HCT116 (cell line): ENCODE measurements around the gene BMPER. TPM values are rescaled to one million over a fixed set of nuclear protein-coding genes. Genes with fewer than 3 reads are reported as not detected.

Experiments used
- ATAC-seq: fragments of 200-7000 bp; cut with Tn5 transposase; 2 replicates; pipeline ENCODE4 v1.9.1; 2020; ENCODE audit warnings: mild to moderate bottlenecking, moderate library complexity
- BruUV-seq: library from RNA; stranded (reverse); fragments of 400-500 nt; replicated peaks from 2 replicates; lab custom pipeline; 2021; lab: Mats Ljungman, UMichigan
- CTCF ChIA-PET: fragments of 300-600 bp; sonication (Branson Sonifier 250); formaldehyde crosslinking; loops from one replicate; lab custom pipeline; 2021; ENCODE audit warnings: antibody characterized with exemption; lab: Charles Lee
- POLR2A ChIA-PET: fragments of 300-600, 350-600 bp; sonication (Branson Sonifier 250); formaldehyde crosslinking; loops from one replicate; lab custom pipeline; 2021; ENCODE audit warnings: antibody characterized with exemption; lab: Charles Lee
- RAD21 ChIA-PET, 2 experiments: fragments of 300-600 bp; sonication (Branson Sonifier 250); formaldehyde crosslinking; loops; one replicate each; lab custom pipeline; 2023; ENCODE audit warnings: low total read pairs in 2 of 2; ENCODE audit not compliant: uncharacterized antibody in 2 of 2, unreplicated experiment in 2 of 2, low non-redundant PET in 1 of 2; lab: Charles Lee
- DNase-seq: peaks from one replicate; pipeline ENCODE4 v3.0.0-alpha.2; 2010; ENCODE audit warnings: low read depth, low spot score
- H2AFZ ChIP-seq: fragments of 200-600 bp; shearing (Covaris generic), sonication (generic); 2 replicates; pipeline ENCODE4 v1.6.1; 2017; ENCODE audit warnings: low read depth, mixed run types, mixed read lengths, antibody characterized with exemption, low read length; ENCODE audit not compliant: poor library complexity, severe bottlenecking
- H3K27ac ChIP-seq: 2 replicates; pipeline ENCODE4 v1.5.1; 2012; ENCODE audit warnings: low read depth, low read length
- H3K27me3 ChIP-seq: fragments of 200-600 bp; sonication (generic); 2 replicates; pipeline ENCODE4 v1.6.1; 2016; ENCODE audit warnings: mixed run types, low read length, mixed read lengths; ENCODE audit not compliant: insufficient read depth
- H3K36me3 ChIP-seq, 2 experiments: fragments of 200-500 bp in 1 of 2; fragments of 200-600 bp in 1 of 2; sonication (Bioruptor generic) in 1 of 2; sonication (generic) in 1 of 2; 2 replicates each; pipeline versions ENCODE4 v1.5.1 to v1.6.1; 2014 to 2016; ENCODE audit warnings: low read length in 2 of 2, inconsistent platforms in 1 of 2, mixed read lengths in 1 of 2, mixed run types in 1 of 2; ENCODE audit not compliant: insufficient read depth in 2 of 2, control insufficient read depth in 1 of 2
- H3K4me1 ChIP-seq, 2 experiments: fragments of 200-600 bp in 1 of 2; sonication (generic) in 1 of 2; 2 replicates each; pipeline versions ENCODE4 v1.5.1 to v1.6.1; 2012 to 2017; ENCODE audit warnings: low read length in 2 of 2, inconsistent platforms in 1 of 2, mild to moderate bottlenecking in 1 of 2, mixed read lengths in 1 of 2, mixed run types in 1 of 2, moderate library complexity in 1 of 2; ENCODE audit not compliant: insufficient read depth in 2 of 2, control insufficient read depth in 1 of 2
- H3K4me2 ChIP-seq: fragments of 200-600 bp; sonication (generic); 2 replicates; pipeline ENCODE4 v1.6.1; 2017; ENCODE audit warnings: mixed run types, low read length, mixed read lengths
- H3K4me3 ChIP-seq, 2 experiments: fragments of 200-600 bp in 1 of 2; sonication (generic) in 1 of 2; replicated peaks in 1 of 2; 2 replicates each; pipeline ENCODE4 v1.5.1; 2011 to 2016; ENCODE audit warnings: low read length in 2 of 2, control low read depth in 1 of 2, low read depth in 1 of 2, mild to moderate bottlenecking in 1 of 2, mixed read lengths in 1 of 2, mixed run types in 1 of 2
- H3K79me2 ChIP-seq: fragments of 200-600 bp; sonication (generic); 2 replicates; pipeline ENCODE4 v1.6.1; 2017; ENCODE audit warnings: mild to moderate bottlenecking, mixed run types, low read length, moderate library complexity, mixed read lengths; ENCODE audit not compliant: insufficient read depth
- H3K9ac ChIP-seq: fragments of 200-600 bp; sonication (generic); 2 replicates; pipeline ENCODE4 v1.6.1; 2016; ENCODE audit warnings: low read length, mixed read lengths
- H3K9me2 ChIP-seq: fragments of 200-600 bp; sonication (generic), shearing (Covaris generic); 2 replicates; pipeline ENCODE4 v1.6.1; 2017; ENCODE audit warnings: mixed run types, mild to moderate bottlenecking, moderate library complexity; ENCODE audit not compliant: insufficient read depth
- H3K9me3 ChIP-seq, 2 experiments: fragments of 200-500 bp in 1 of 2; fragments of 200-600 bp in 1 of 2; sonication (Bioruptor generic) in 1 of 2; sonication (generic) in 1 of 2; 2 replicates each; pipeline ENCODE4 v1.6.1; 2014 to 2017; ENCODE audit warnings: low read length in 2 of 2, mixed read lengths in 2 of 2, inconsistent platforms in 1 of 2, low read depth in 1 of 2, mild to moderate bottlenecking in 1 of 2, mixed run types in 1 of 2, moderate library complexity in 1 of 2; ENCODE audit not compliant: control insufficient read depth in 1 of 2, insufficient read depth in 1 of 2
- H4K20me1 ChIP-seq: fragments of 200-600 bp; sonication (generic), shearing (Covaris generic); 2 replicates; pipeline ENCODE4 v1.6.1; 2017; ENCODE audit warnings: mixed run types, mild to moderate bottlenecking, moderate library complexity; ENCODE audit not compliant: insufficient read depth
- EGR1 ChIP-seq: IDR thresholded peaks from 2 replicates; pipeline ENCODE4 v1.6.1; 2012; ENCODE audit warnings: low read depth
- EZH2 ChIP-seq: fragments of 200-600 bp; sonication (generic); IDR thresholded peaks from 2 replicates; pipeline ENCODE4 v1.6.1; 2017; ENCODE audit warnings: antibody characterized with exemption, mixed run types
- EZH2phosphoT487 ChIP-seq: fragments of 200-600 bp; IDR thresholded peaks from 2 replicates; pipeline ENCODE4 v1.6.1; 2018; ENCODE audit warnings: antibody characterized with exemption, borderline replicate concordance
- FOSL1 ChIP-seq: IDR thresholded peaks from 2 replicates; pipeline ENCODE4 v1.6.1; 2012; ENCODE audit warnings: low read depth
- JUND ChIP-seq: IDR thresholded peaks from 2 replicates; pipeline ENCODE4 v1.6.1; 2012
- POLR2A ChIP-seq: IDR thresholded peaks from 2 replicates; pipeline ENCODE4 v1.7.0; 2011; ENCODE audit warnings: borderline replicate concordance; ENCODE audit not compliant: insufficient read depth, insufficient read length; ENCODE audit errors: extremely low read depth
- POLR2AphosphoS5 ChIP-seq: IDR thresholded peaks from 2 replicates; pipeline ENCODE4 v1.6.1; 2011; ENCODE audit warnings: mild to moderate bottlenecking, low read depth, low read length, moderate library complexity
- RAD21 ChIP-seq: IDR thresholded peaks from 2 replicates; pipeline ENCODE4 v1.6.1; 2012; ENCODE audit warnings: low read depth, mild to moderate bottlenecking
- SIN3A ChIP-seq: IDR thresholded peaks from 2 replicates; pipeline ENCODE4 v1.6.1; 2012; ENCODE audit warnings: low read depth
- SP1 ChIP-seq: IDR thresholded peaks from 2 replicates; pipeline ENCODE4 v1.6.1; 2012; ENCODE audit warnings: low read depth
- SRF ChIP-seq: IDR thresholded peaks from 2 replicates; pipeline ENCODE4 v1.6.1; 2012; ENCODE audit warnings: low read depth
- YY1 ChIP-seq: IDR thresholded peaks from 2 replicates; pipeline ENCODE4 v1.6.1; 2011; ENCODE audit warnings: low read length, low read depth, moderate library complexity, mild to moderate bottlenecking; ENCODE audit not compliant: insufficient replicate concordance; ENCODE audit errors: extremely low read depth
- ZFX ChIP-seq: fragments of 450-650 bp; IDR thresholded peaks from 2 replicates; pipeline ENCODE4 v1.6.1; 2017
- ZNF274 ChIP-seq: fragments of 200-500 bp; sonication (Bioruptor generic); IDR thresholded peaks from 2 replicates; pipeline ENCODE4 v1.6.1; 2014; ENCODE audit warnings: mild to moderate bottlenecking, low read depth, low read length, inconsistent platforms
- intact Hi-C: fragments of 100-400 bp; cut with micrococcal nuclease; formaldehyde crosslinking; loops from 2 replicates; pipeline ENCODE4 v1.10.0; 2022
- total RNA-seq: library from RNA; stranded (reverse); gene quantifications from one replicate; pipeline ENCODE4 v1.2.1, GENCODE V29; 2021; ENCODE audit not compliant: unreplicated experiment
- TF ChIP-seq, protein P1 (sequence below): IDR thresholded peaks from 2 replicates; pipeline ENCODE4 v1.6.1; 2012
- TF ChIP-seq, protein P2 (sequence below), 3 experiments: fragments of 200-600 bp in 1 of 3; sonication (generic) in 1 of 3; IDR thresholded peaks in 2 of 3; conservative IDR thresholded peaks in 1 of 3; 2 replicates each; pipeline ENCODE4 v1.5.1; 2012 to 2017; ENCODE audit warnings: low read depth in 2 of 3, low read length in 2 of 3, antibody characterized with exemption in 1 of 3, borderline replicate concordance in 1 of 3, control low read depth in 1 of 3, mild to moderate bottlenecking in 1 of 3, mixed read lengths in 1 of 3, mixed run types in 1 of 3, moderate library complexity in 1 of 3; ENCODE audit not compliant: insufficient read depth in 1 of 3
- TF ChIP-seq, protein P3 (sequence below): IDR thresholded peaks from 2 replicates; pipeline ENCODE4 v1.6.1; 2012
- TF ChIP-seq, protein P4 (sequence below): IDR thresholded peaks from 2 replicates; pipeline ENCODE4 v1.6.1; 2012; ENCODE audit warnings: low read depth
- TF ChIP-seq, protein P5 (sequence below): IDR thresholded peaks from 2 replicates; pipeline ENCODE4 v1.6.1; 2011; ENCODE audit warnings: mild to moderate bottlenecking, low read length, moderate library complexity; ENCODE audit not compliant: insufficient replicate concordance; ENCODE audit errors: extremely low read depth

Gene BMPER
- total RNA-seq, 1 experiment from 2014 or later: not detected

DNA sequence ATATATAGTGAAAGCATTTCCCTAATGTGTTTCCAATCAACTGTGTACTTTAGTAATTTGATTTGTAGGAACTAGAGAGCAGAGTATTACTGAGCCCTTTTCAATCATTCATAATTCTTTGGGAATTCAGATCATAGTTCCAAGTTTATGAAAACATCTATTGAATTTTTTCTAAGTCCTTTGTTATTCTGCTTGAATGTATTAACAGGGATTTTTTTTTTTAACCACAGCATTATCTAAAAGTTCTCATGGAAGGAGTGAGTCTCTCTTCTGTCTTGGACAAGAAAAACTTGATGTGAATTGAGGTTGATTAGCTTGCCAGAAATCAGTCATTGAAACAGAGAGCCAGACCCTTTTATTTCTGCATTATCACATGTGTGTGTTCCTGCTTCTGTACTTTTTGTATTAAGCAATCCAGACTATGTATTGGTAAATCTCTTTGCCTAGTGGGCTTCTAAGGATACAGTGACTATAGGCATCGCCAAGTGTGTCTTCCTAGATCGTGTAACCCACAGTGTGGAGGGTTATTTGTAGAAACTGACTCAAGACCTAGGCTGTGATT is 59.9 kb downstream of the BMPER start (continued):
- TF ChIP-seq POLR2A: no peak
- TF ChIP-seq POLR2AphosphoS5: no peak
- no peak for TF ChIP-seq ZFX
- TF ChIP-seq ZNF274: no peak
- TF ChIP-seq, protein P1, sequence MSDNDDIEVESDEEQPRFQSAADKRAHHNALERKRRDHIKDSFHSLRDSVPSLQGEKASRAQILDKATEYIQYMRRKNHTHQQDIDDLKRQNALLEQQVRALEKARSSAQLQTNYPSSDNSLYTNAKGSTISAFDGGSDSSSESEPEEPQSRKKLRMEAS: no peak
- no peak for TF ChIP-seq SIN3A

DNA sequence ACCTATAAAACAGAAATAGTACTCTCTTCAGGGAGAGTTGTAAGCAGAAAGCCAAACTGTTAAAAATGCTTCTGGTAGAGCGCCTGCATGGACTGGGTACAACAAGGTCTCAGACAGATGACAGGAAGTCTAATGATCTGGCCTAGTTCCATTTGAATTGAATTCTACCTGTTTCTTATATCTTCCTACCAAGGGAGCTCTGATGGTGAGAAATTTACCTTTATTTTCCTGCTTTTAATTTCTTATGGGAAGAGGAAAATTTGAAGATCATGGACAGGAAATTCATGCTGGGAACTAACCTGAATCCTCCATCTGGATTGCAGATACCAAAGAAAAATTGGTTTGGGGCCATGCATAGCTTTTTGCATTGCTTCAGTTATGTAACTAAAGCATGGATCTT is 63.3 kb downstream of the BMPER start:
- intact Hi-C loops: no loop called here
- ChIA-PET RAD21 (no interaction called here), CTCF (no interaction called here), POLR2A (no interaction called here)
- Histone ChIP-seq H2AFZ (no peak overlapping the region), H3K27me3 (no peaks in the 10 kb centered on the region), H3K9me2 (no peaks in the 10 kb centered on the region), H3K4me1 (no peaks in the 10 kb centered on the region), H3K4me3 (no peak overlapping the region), H3K27ac (no peak overlapping the region), H4K20me1 (no peaks in the 10 kb centered on the region), H3K36me3 (no peaks in the 10 kb centered on the region), H3K9ac (no peak overlapping the region), H3K9me3 (no peaks in the 10 kb centered on the region), H3K4me2 (no peak overlapping the region), H3K79me2 (no peaks in the 10 kb centered on the region)
- no TSS peak for BruUV-seq
- no peak for ATAC-seq
- no peak for DNase-seq
- TF ChIP-seq, protein P2, sequence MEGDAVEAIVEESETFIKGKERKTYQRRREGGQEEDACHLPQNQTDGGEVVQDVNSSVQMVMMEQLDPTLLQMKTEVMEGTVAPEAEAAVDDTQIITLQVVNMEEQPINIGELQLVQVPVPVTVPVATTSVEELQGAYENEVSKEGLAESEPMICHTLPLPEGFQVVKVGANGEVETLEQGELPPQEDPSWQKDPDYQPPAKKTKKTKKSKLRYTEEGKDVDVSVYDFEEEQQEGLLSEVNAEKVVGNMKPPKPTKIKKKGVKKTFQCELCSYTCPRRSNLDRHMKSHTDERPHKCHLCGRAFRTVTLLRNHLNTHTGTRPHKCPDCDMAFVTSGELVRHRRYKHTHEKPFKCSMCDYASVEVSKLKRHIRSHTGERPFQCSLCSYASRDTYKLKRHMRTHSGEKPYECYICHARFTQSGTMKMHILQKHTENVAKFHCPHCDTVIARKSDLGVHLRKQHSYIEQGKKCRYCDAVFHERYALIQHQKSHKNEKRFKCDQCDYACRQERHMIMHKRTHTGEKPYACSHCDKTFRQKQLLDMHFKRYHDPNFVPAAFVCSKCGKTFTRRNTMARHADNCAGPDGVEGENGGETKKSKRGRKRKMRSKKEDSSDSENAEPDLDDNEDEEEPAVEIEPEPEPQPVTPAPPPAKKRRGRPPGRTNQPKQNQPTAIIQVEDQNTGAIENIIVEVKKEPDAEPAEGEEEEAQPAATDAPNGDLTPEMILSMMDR (IDR thresholded peaks at IDR 0.05 in 2 of 3, conservative IDR thresholded peaks at IDR 0.05 in 1 of 3; ENCODE audit: borderline replicate concordance in 1 of 3, insufficient read depth in 1 of 3, low read depth in 2 of 3, low read length in 2 of 3): no peak
- TF ChIP-seq, protein P3, sequence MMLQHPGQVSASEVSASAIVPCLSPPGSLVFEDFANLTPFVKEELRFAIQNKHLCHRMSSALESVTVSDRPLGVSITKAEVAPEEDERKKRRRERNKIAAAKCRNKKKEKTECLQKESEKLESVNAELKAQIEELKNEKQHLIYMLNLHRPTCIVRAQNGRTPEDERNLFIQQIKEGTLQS: no peak
- TF ChIP-seq ZNF274 (no peak), EZH2 (no peak), POLR2AphosphoS5 (no peak), EGR1 (no peak), SP1 (no peak), YY1 (no peak), SIN3A (no peak), SRF (no peak), FOSL1 (no peak), JUND (no peak), EZH2phosphoT487 (no peak), RAD21 (no peak)
- TF ChIP-seq, protein P4, sequence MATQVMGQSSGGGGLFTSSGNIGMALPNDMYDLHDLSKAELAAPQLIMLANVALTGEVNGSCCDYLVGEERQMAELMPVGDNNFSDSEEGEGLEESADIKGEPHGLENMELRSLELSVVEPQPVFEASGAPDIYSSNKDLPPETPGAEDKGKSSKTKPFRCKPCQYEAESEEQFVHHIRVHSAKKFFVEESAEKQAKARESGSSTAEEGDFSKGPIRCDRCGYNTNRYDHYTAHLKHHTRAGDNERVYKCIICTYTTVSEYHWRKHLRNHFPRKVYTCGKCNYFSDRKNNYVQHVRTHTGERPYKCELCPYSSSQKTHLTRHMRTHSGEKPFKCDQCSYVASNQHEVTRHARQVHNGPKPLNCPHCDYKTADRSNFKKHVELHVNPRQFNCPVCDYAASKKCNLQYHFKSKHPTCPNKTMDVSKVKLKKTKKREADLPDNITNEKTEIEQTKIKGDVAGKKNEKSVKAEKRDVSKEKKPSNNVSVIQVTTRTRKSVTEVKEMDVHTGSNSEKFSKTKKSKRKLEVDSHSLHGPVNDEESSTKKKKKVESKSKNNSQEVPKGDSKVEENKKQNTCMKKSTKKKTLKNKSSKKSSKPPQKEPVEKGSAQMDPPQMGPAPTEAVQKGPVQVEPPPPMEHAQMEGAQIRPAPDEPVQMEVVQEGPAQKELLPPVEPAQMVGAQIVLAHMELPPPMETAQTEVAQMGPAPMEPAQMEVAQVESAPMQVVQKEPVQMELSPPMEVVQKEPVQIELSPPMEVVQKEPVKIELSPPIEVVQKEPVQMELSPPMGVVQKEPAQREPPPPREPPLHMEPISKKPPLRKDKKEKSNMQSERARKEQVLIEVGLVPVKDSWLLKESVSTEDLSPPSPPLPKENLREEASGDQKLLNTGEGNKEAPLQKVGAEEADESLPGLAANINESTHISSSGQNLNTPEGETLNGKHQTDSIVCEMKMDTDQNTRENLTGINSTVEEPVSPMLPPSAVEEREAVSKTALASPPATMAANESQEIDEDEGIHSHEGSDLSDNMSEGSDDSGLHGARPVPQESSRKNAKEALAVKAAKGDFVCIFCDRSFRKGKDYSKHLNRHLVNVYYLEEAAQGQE: no peak
- TF ChIP-seq, protein P5, sequence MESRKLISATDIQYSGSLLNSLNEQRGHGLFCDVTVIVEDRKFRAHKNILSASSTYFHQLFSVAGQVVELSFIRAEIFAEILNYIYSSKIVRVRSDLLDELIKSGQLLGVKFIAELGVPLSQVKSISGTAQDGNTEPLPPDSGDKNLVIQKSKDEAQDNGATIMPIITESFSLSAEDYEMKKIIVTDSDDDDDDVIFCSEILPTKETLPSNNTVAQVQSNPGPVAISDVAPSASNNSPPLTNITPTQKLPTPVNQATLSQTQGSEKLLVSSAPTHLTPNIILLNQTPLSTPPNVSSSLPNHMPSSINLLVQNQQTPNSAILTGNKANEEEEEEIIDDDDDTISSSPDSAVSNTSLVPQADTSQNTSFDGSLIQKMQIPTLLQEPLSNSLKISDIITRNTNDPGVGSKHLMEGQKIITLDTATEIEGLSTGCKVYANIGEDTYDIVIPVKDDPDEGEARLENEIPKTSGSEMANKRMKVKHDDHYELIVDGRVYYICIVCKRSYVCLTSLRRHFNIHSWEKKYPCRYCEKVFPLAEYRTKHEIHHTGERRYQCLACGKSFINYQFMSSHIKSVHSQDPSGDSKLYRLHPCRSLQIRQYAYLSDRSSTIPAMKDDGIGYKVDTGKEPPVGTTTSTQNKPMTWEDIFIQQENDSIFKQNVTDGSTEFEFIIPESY: no peak
